Measurements from ENCODE around the gene PLCB2.

PLCB2 gene

DNA sequence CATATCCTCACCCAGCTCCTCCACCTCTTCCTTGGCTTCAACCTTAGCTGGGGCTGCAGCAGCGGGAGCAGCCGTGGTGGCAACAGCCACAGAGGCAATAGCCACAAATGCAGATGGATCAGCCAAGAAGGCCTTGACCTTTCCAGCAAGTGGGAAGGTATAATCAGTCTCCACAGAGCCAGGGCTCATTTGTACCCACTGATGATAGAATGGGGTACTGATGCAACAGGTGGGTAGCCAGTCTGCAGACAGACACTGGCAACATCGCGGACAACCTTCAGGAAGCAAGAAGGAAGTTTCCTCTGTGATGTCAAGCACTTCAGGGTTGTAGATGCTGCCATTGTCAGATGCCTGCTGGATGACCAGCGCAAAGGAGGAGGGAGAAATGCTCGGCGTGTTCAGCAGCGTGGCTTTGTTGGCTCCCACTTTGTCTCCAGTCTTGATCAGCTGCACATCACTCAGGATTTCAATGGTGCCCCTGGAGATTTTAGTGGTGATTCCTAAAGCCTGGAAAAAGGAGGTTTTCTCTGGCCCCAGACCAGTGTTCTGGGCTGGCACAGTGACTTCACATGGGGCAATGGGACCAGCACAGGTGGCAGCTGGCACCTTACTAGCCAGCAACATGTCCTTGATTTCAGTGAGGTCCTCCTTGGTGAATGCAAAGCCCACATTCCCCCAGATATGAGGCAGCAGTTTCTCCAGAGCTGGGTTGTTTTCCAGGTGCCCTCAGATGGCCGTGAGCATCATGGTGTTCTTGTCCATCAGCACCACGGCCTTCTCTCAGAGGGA is 4.8 kb upstream of the PLCB2 start:
- CTCF ChIA-PET, result interaction anchor here (0.8 to 24.3 kb wide), 6 partner anchors 8 to 110 kb away, joined by 4 to 500 read pairs (median 216); partner anchors contain the start of genes ANKRD63, CCDC9B and INAFM2
- TF ChIP-seq, protein P1, sequence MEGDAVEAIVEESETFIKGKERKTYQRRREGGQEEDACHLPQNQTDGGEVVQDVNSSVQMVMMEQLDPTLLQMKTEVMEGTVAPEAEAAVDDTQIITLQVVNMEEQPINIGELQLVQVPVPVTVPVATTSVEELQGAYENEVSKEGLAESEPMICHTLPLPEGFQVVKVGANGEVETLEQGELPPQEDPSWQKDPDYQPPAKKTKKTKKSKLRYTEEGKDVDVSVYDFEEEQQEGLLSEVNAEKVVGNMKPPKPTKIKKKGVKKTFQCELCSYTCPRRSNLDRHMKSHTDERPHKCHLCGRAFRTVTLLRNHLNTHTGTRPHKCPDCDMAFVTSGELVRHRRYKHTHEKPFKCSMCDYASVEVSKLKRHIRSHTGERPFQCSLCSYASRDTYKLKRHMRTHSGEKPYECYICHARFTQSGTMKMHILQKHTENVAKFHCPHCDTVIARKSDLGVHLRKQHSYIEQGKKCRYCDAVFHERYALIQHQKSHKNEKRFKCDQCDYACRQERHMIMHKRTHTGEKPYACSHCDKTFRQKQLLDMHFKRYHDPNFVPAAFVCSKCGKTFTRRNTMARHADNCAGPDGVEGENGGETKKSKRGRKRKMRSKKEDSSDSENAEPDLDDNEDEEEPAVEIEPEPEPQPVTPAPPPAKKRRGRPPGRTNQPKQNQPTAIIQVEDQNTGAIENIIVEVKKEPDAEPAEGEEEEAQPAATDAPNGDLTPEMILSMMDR (IDR thresholded peaks at IDR 0.05; ENCODE audit: insufficient read depth, low read length, missing control alignments), result no peak
- no peak overlapping the region for H3K4me3 ChIP-seq (ENCODE audit: low read depth, low read length)
- DNase-seq (ENCODE audit: low read depth, low spot score), result no peak
- POLR2A ChIA-PET, result interaction anchor here (0.5 kb wide), 1 partner anchor 17 kb away, joined by 3 read pairs; no protein-coding TSS in a partner anchor

DNA sequence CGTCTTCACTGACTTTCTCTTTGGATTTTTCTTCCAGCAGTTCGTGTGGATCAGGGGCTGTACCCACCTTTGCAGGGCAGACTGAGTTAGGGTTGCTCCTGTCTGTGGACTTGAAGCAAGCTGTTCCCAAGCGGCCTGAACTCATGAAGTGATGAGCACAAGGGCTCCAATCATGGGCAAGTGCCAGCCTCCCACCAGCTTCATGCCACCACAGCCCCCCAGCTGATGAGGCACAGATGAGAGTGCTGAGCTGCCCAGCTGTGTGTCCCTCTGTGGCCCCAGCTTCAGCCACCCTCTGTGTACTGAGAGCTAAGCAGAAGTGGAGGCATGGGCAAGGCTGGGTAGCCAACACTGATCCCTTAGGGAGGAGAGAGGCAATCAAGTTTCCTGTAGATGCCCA is 3.3 kb upstream of the PLCB2 start:
- DNase-seq (ENCODE audit: low read depth, low spot score), result no peak
- no peak overlapping the region for H3K4me3 ChIP-seq (ENCODE audit: low read depth, low read length)
- TF ChIP-seq, protein P1 (IDR thresholded peaks at IDR 0.05; ENCODE audit: insufficient read depth, low read length, missing control alignments), result no peak
- ChIA-PET POLR2A (no interaction called here), CTCF (interaction anchor here (0.9 to 24.3 kb wide), 11 partner anchors 9 to 149 kb away, joined by 3 to 500 read pairs (median 17); partner anchors contain the start of genes ANKRD63, CCDC9B, INAFM2 and IVD)

DNA sequence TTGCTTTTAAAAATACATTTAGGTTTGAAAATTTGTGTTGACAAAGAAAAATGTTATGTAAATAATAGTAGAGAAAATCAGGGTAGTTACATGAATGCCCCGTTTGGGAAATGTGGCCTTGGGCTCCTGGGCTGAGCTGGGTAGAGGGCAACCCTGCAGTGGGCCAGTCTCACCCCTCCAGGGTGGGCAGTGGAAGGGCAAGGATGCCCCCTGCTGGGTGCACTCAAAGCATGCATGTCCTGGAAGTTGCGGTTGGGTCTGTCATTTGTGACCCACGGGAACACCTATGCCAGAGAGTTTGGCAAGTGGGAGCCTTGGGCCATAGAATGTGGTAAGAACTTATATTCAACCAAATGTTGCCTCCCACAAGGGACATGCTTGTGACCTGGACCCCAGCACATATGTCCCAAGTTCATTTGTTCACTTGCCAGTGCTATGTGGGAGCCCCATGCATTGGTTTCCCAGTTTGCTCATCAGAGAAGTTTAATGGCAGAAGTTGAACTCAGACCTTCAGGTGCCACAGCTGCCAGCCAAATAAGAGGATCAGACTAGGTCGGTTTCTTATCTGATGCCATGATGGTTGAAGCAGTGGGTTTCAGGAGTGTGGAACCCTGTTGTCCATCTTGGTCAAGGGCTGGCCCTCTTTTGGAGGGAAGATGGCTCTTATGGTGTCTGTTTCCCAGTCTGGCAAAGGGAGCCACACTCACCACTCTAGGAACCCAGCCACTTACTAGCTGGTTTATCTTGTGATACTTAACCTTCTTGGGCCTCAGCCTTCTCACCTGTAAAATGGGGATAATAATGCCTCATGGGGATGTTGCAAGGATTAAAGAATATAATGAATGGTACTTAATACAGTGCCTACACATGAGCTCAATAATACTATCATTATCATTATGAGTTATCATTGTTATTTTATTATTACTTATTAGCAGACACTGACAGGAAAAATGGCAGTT is 2.5 kb upstream of the PLCB2 start:
- CTCF ChIA-PET, result interaction anchor here (0.7 to 24.3 kb wide), 14 partner anchors 9 to 279 kb away, joined by 3 to 500 read pairs (median 13); partner anchors contain the start of genes ANKRD63, CCDC9B, INAFM2 and IVD
- POLR2A ChIA-PET, result no interaction called here

DNA sequence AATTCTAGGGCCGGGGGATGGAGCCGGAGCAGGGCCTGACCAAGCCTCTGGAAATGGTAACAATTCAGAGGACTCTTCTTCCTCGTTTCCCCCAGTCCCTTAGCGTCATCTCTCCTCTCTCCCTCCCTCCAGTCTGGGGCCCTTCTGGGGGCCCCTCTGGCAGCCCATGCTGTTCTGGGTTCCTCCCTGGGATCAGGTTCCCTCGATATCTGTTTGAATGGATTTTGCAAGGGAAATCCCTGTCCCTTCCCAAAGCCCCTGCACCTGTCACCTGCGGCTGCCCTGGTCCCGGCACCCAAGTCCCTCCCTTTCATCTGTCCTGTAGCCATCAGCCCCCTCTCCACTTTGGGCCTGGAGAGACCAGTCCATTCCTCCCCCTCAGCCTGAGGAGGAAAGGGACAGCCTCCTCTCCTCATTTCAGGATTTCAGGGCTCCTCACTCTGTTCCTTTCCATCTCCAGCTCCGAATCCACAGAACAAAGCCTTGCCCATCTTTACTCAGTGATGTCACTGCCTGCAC is 1.7 kb upstream of the PLCB2 start:
- TF ChIP-seq, protein P1 (IDR thresholded peaks at IDR 0.05; ENCODE audit: insufficient read depth, low read length, missing control alignments), result no peak
- CTCF ChIA-PET, result interaction anchor here (0.7 to 24.3 kb wide), 12 partner anchors 8 to 280 kb away, joined by 3 to 500 read pairs (median 16); partner anchors contain the start of genes ANKRD63, CCDC9B, INAFM2 and IVD
- POLR2A ChIA-PET, result no interaction called here
- no peak for DNase-seq (ENCODE audit: low read depth, low spot score)
- no peak overlapping the region for H3K4me3 ChIP-seq (ENCODE audit: low read depth, low read length)

More for the DNA sequence above, 2.5 kb upstream of the PLCB2 start:
- TF ChIP-seq, protein P1 (IDR thresholded peaks at IDR 0.05; ENCODE audit: insufficient read depth, low read length, missing control alignments), result peak; percentile 67
- no peak for DNase-seq (ENCODE audit: low read depth, low spot score)
- H3K4me3 ChIP-seq (ENCODE audit: low read depth, low read length), result no peak overlapping the region

DNA sequence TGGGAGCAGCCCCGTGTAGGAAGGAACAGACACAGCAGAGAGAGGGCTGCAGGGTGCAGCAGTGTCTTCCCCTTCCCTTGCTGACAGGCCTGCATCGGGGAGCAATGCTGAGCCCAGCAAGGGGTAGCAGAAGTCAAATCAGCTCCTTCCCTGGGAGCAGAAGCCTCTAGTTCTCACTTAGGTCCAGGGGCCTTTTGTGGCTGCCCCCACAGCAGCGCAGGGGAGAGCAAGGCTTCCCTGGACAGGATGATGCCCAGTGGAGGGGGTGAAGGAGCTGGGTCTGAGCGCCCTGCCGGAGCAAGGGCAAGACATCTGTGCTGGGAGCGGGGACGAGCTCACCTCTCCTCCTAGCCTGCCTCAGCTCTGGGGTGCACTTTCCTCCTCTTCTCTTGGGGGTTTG is 827 bp downstream of the PLCB2 start:
- CTCF ChIA-PET, result interaction anchor here (1.5 to 24.3 kb wide), 7 partner anchors 13 to 260 kb away, joined by 3 to 500 read pairs (median 146); partner anchors contain the start of genes ANKRD63, CCDC9B and INAFM2
- no peak for DNase-seq (ENCODE audit: low read depth, low spot score)
- POLR2A ChIA-PET, result no interaction called here
- no peak overlapping the region for H3K4me3 ChIP-seq (ENCODE audit: low read depth, low read length)
- TF ChIP-seq, protein P1 (IDR thresholded peaks at IDR 0.05; ENCODE audit: insufficient read depth, low read length, missing control alignments), result no peak
